NCI-H2227 (cell line): ENCODE results near the gene EXOSC5.
"Not testable (repeated sequence)": the region's sequence is repeated elsewhere in the genome, so short reads cannot be mapped to it uniquely, and the experiment has no call there.

Experiments
- DNase-seq: peaks from one replicate; lab custom pipeline; 2025; ENCODE audit not compliant: unreplicated experiment; lab: John Stamatoyannopoulos, UW

EXOSC5 gene

GRCh38 chr19:41351339-41352245, 45.6 kb downstream of the EXOSC5 start:
- DNase-seq: peak; percentile 71

- no peak for DNase-seq
These were observed 46.3 kb downstream of the EXOSC5 start for GRCh38 chr19:41350735-41351338.

- DNase-seq: not testable (repeated sequence)
These were observed 50.2 kb downstream of the EXOSC5 start for GRCh38 chr19:41346916-41347315.

GRCh38 chr19:41344162-41344561, 53.0 kb downstream of the EXOSC5 start:
- no peak for DNase-seq

- no peak for DNase-seq
These were observed 55.3 kb downstream of the EXOSC5 start for GRCh38 chr19:41341669-41342490.

- DNase-seq: no peak
These were observed 57.2 kb downstream of the EXOSC5 start for GRCh38 chr19:41339936-41340335.
